HG02970 (cell line): Measurements from ENCODE around the gene MRGPRG.
"Not testable (repeated sequence)": the region's sequence is repeated elsewhere in the genome, so short reads cannot be mapped to it uniquely, and the experiment has no call there.

ENCODE experiments used
- ATAC-seq: cut with Tn5 transposase; IDR thresholded peaks from one replicate; pipeline ENCODE4 v1.9.1; 2021; ENCODE audit warnings: mild to moderate bottlenecking, moderate library complexity, moderate number of reproducible peaks; ENCODE audit not compliant: unreplicated experiment, low FRiP score

The MRGPRG gene

DNA sequence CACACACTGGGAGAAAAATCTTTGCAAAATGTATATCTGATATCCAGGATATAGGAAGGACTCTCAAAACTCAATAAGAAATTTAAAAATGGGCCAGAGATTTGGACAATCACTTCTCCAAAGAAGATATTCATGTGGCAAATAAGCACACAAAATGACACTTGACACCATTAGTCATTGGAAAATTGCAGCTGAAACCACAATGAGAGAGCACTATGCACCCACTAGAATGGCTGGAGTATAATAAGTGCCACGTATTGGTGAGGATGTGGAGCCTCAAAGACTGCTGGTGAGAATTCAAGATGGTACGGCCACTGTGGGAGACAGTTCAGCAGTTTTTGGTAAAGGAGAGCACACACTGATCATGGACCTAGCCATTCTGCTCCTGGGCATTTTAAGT is 40.7 kb downstream of the MRGPRG start:
- ATAC-seq = no peak

DNA sequence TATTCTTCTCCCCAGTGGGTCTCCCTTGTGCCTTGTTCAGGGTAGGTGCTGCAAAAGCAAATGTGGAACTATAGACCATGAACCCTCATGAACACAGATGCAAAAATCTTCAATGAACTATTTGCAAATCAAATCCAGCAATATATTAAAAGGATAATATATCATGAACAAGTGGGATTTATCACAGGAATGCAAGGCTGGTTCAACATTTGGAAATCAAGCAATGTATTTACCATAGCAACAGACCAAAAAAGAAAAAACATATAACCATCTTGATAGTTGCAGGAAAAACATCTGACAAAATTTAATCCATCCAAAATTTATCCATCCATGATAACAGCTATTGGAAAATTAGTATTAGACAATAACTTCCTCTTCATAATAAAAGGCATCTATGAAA is 42.1 kb downstream of the MRGPRG start:
- no peak for ATAC-seq

DNA sequence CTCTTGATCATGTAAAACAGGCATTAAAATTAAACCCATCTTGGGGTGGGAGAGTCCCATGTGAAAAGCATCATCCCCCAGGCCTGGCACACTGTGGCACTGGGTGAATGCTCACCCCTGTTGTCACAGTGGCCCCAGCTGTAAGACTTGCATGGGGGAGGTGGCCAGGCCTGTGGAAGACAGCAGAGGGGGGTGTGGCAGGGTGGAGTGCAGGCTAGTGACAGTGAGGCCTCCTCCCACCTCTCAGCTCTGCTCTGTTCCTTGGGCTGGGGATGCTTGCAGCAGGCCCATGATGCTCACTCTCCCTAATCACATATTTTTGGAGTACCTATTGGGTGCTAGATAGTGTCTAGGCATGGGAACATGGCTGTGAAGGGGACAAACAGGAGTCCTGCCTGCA is 43.4 kb downstream of the MRGPRG start:
- no peak for ATAC-seq

DNA sequence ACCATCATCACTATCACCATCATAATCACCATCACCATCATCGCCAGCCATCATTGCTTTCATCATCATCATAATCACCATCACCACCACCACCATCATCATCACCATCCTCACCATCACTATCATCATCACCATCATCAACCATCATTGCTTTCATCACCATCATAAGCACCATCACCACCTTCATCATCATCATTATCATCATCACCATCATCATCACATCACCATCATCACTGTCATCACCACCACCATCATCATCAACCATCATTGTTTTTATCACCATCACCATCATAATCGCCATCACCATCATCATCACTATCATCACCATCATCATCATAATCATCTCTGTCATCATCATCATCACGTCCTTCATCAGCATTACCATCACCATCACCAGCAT is 44.2 kb downstream of the MRGPRG start:
- ATAC-seq = no peak

DNA sequence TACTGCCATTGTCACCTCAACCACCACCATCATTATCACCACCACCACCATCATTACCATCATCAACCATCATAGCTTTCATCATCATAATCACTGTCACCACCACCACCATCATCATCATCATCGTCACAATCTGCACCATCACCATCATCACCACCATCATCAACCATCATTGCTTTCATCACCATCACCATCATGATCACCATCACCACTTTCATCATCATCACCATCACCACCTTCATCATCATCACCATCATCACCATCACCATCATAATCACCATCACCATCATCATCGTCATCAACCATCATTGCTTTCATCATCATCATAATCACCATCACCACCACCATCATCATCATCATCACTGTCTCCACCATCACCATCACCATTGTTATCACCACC is 44.8 kb downstream of the MRGPRG start:
- ATAC-seq = no peak

DNA sequence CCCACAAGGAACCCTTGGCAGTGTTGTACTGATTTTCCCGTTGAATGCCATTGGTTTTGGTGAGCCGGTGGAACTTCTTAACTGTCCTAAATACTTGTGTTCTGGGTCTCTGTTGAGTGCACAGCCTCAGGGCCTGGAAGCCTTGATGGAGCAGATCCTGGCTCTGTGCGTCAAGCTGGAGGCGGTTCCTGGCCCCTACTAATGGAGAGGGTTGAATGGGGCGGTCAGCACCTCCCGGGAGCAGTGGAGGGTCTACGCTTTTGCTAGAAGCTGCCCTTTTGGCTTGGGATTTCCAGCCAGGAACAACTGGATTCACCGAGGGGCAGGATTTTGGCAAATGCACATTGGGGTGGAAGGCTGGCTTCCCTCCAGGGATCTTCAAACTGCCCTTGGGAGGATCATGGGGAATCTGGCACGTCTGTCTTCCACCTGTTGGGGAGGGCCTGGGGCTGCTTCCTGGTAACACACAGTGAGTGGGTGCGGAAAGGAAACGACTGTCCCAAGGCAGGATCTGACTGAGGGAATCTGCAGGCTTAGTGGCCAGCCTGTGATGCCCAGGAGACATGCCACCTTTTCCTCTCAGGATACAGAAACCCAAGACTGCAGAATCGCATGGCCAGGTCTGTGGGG is 46.6 kb downstream of the MRGPRG start:
- ATAC-seq = no peak

DNA sequence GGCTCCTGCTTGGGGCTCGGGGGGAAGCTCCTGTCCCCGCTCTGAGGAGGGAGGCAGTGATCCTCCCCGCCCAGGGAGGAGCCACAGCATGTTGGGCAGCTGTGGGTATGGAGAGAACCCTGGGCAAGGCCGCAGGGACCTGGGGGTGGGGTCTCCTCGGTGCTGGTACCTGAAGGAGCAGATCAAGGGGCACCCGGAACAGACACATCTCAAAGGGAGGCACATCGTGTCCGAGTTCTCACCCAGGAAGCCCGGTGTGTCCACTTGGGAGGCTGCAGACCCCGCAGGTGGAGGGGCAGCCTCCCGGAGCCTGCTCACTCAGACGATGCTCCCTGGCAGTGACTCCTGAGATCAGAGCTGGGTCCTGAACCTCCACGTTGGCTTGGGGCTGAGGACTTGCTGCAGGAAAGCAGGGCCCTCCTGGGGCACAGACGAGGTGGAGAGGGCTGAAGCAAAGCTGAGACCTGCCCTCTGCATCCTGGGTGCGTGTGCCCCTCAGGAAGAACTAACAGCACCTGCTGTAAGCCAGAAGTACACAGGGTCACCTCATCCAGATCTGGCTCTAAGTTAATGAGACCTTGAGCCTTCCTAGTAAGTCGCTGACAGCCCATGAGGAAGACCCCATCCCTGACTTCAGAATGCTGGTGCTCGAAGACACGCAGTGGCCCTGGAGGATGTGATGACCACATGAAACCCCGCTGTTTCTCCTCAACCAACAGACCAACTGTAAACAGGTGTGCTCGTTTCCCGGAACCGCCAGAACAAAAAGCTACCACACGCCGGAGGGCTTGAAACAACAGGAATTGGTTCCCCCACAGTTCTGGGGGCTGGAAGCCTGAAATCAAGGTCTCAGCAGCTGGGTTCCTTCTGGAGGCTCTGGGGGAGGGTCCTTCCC is 47.6 kb downstream of the MRGPRG start:
- no peak for ATAC-seq

DNA sequence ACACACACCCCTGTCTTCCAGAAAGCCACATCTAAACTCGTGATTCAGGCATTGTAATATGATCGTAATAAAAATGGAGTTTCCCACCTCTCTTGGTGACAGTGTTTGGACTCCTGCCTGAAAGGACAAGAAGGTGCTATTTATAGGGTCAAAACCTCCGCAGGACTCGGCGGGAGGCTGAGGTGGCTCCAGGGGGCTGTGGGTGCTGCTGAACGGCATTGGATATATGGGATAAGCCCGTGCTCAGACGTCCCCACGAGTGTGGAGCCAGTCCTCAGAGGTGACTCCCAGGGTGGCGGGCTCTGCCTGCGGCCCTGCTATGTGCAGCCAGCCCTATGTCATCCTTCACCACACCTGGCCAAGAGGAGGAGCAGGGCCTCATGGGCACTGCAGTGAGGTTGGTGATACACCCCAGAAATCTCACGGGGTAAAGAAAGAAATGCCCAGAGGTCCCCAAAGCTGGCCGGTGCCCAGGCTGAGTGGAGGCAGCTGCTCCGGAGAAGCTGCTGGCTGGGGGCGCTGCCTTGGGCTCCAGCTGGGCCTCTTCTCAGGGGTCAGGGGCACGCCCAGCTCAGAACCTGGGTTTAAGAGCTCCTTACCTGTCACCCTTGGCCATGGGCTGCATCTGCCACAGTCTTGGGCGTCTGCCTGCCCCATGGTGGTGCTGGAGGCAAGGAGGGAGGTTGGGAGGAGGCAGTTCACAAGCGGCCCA is 48.4 kb downstream of the MRGPRG start:
- ATAC-seq = no peak

DNA sequence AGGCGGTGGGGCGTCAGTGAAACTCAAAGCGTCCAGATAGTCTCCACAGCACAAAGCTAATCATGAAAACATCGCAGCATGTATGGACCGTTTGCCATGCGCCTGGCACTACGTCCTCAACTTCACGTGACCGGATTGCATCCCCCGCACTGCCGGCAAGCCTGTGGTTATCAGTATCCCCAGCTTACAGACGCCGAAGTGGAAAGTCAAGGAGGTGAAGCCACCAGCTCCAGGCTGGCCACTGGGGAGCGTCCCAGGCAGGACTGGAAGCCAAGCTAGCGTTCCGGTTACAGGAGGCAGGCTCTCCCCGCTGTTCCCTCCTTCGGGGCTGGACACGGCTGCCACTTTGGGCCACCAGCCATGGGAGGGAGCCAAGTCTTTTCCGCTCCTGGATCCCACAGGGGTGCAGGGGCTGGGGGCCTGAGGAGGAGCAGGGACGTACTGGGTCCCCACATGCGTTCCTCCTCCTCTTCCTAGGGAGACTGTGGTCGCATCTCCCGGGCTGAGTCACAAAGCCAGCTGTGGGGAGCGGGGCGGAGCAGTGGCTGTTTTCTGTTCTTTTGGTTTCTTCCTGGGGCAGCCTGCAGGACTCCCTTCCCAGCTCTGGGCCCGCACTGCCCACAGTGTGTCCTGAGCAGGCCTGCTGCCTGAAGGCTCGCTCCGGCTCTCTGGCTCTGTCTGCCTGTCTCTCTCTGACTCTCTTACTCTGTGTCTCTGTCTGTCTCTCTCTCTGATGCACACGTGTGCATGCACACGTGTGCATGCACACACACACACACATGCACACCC is 49.2 kb downstream of the MRGPRG start:
- ATAC-seq = no peak

DNA sequence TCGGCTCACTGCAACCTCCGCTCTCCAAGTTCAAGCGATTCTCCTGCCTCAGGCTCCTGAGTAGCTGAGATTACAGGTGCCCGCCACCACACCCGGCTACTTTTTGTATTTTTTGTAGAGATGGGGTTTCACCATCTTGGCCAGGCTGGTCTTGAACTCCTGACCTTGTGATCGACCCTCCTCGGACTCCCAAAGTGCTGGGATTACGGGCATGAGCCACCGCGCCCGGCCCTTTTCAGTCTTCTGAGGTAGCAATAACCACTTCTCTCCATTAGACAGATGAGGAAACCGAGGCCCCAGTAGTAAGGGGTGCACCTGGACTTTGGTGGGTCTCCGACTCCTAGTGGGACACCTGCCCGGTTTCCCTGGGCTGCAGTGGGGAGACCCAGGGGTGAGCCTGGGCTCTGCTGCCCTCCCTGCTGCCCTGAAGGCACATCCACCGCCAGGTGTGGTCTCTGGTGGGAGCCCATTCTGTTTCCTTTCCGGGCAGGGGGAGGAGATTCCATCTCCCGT is 49.8 kb downstream of the MRGPRG start:
- not testable (repeated sequence) for ATAC-seq
